GM12878 (cell line): ENCODE measurements around the gene FKBP8. TPM values are rescaled to one million over a fixed set of nuclear protein-coding genes. Genes with fewer than 3 reads are reported as not detected.

Experiments used
- ATAC-seq: fragments of 200-7000 bp; cut with Tn5 transposase; 3 replicates; pipeline ENCODE4 v1.9.1; 2020; ENCODE audit warnings: mild to moderate bottlenecking, moderate library complexity
- BruUV-seq: library from RNA; stranded (reverse); fragments of 400-500 nt; replicated peaks from 2 replicates; lab custom pipeline; 2021; lab: Mats Ljungman, UMichigan
- CTCF ChIA-PET: fragments of 300-600 bp; sonication (Branson Sonifier 250); formaldehyde crosslinking; extraction: SDS; loops from one replicate; lab custom pipeline; 2021; ENCODE audit warnings: inconsistent platforms; lab: Yijun Ruan, JAX
- POLR2A ChIA-PET: fragments of 350-600 bp; formaldehyde crosslinking; extraction: SDS; loops from one replicate; lab custom pipeline; 2021; ENCODE audit warnings: inconsistent platforms; lab: Charles Lee
- RAD21 ChIA-PET: fragments of 300-600 bp; sonication (Branson Sonifier 250); formaldehyde crosslinking; loops from one replicate; lab custom pipeline; 2023; ENCODE audit warnings: antibody characterized with exemption; ENCODE audit not compliant: unreplicated experiment; lab: Charles Lee
- SMC1A ChIA-PET: fragments of 300-600 bp; sonication (Branson Sonifier 250); formaldehyde crosslinking; loops from one replicate; lab custom pipeline; 2023; ENCODE audit not compliant: unreplicated experiment, uncharacterized antibody; lab: Charles Lee
- DNase-seq: peaks from one replicate; pipeline ENCODE4 v3.0.0-alpha.2; 2011; ENCODE audit warnings: low read depth, low spot score
- FAIRE-seq: peaks from 3 replicates; lab custom pipeline; 2011; peaks lifted over from hg19 to GRCh38; lab: Jason Lieb, UNC
- H2AFZ ChIP-seq: 2 replicates; pipeline ENCODE4 v1.6.0; 2011; ENCODE audit warnings: low read depth, low read length, control low read depth; ENCODE audit not compliant: control insufficient read depth
- H3K27ac ChIP-seq: 2 replicates; pipeline ENCODE4 v1.5.1; 2011; ENCODE audit warnings: control low read depth; ENCODE audit not compliant: control insufficient read depth, insufficient read depth
- H3K27me3 ChIP-seq, 2 experiments: replicated peaks in 1 of 2; 2 replicates each; pipeline versions ENCODE4 v1.6.0 to v1.6.1; 2011; ENCODE audit warnings: low read length in 1 of 2; ENCODE audit not compliant: control insufficient read depth in 2 of 2, insufficient read depth in 2 of 2
- H3K36me3 ChIP-seq, 2 experiments: 2 replicates each; pipeline ENCODE4 v1.5.1; 2011; ENCODE audit warnings: low read length in 1 of 2; ENCODE audit not compliant: control insufficient read depth in 2 of 2, insufficient read depth in 2 of 2
- H3K4me1 ChIP-seq: 2 replicates; pipeline ENCODE4 v1.6.1; 2011; ENCODE audit warnings: mild to moderate bottlenecking, low read length, moderate library complexity, mixed read lengths; ENCODE audit not compliant: control insufficient read depth, insufficient read depth
- H3K4me2 ChIP-seq: 2 replicates; pipeline ENCODE4 v1.6.0; 2011; ENCODE audit warnings: control low read depth; ENCODE audit not compliant: control insufficient read depth, insufficient read depth
- H3K4me3 ChIP-seq: fragments of 200-600 bp; sonication (generic); 2 replicates; pipeline ENCODE4 v1.5.1; 2016
- H3K79me2 ChIP-seq: 2 replicates; pipeline ENCODE4 v1.6.0; 2011; ENCODE audit warnings: low read length; ENCODE audit not compliant: control insufficient read depth, insufficient read depth
- H3K9ac ChIP-seq: 2 replicates; pipeline ENCODE4 v1.8.0; 2011; ENCODE audit warnings: low read length, control low read depth, mixed read lengths; ENCODE audit not compliant: control insufficient read depth, insufficient read depth
- H3K9me3 ChIP-seq: replicated peaks from 3 replicates; pipeline ENCODE4 v1.5.1; 2011; ENCODE audit warnings: mild to moderate bottlenecking, low read length; ENCODE audit not compliant: control insufficient read depth, insufficient read depth
- H4K20me1 ChIP-seq: 2 replicates; pipeline ENCODE4 v1.6.0; 2011; ENCODE audit not compliant: control insufficient read depth, insufficient read depth
- ATF7 ChIP-seq: fragments of 450-650 bp; IDR thresholded peaks from 2 replicates; pipeline ENCODE4 v1.6.1; 2016; ENCODE audit warnings: low read depth, mild to moderate bottlenecking
- BMI1 ChIP-seq: fragments of 450-650 bp; IDR thresholded peaks from 2 replicates; pipeline ENCODE4 v1.6.1; 2016; ENCODE audit warnings: mild to moderate bottlenecking, moderate library complexity, borderline replicate concordance
- DPF2 ChIP-seq: fragments of 450-650 bp; IDR thresholded peaks from 2 replicates; pipeline ENCODE4 v1.6.1; 2017; ENCODE audit warnings: mild to moderate bottlenecking
- ETV6 ChIP-seq, 2 experiments: fragments of 450-650 bp in 1 of 2; IDR thresholded peaks in 1 of 2; conservative IDR thresholded peaks in 1 of 2; 2 replicates each; pipeline ENCODE4 v1.6.1; 2014; ENCODE audit warnings: antibody characterized with exemption in 1 of 2, borderline replicate concordance in 1 of 2, low read depth in 1 of 2, mild to moderate bottlenecking in 1 of 2, moderate library complexity in 1 of 2
- MYC ChIP-seq: IDR thresholded peaks from 2 replicates; pipeline ENCODE4 v1.6.1; 2011; ENCODE audit warnings: mild to moderate bottlenecking, low read length, moderate library complexity, inconsistent platforms; ENCODE audit not compliant: insufficient read depth, insufficient replicate concordance, insufficient read length, severe bottlenecking
- PAX8 ChIP-seq: fragments of 450-650 bp; IDR thresholded peaks from 2 replicates; pipeline ENCODE4 v1.6.1; 2017; ENCODE audit warnings: mild to moderate bottlenecking, moderate library complexity
- SMAD1 ChIP-seq: fragments of 450-650 bp; IDR thresholded peaks from 2 replicates; pipeline ENCODE4 v1.6.1; 2018; ENCODE audit warnings: mild to moderate bottlenecking, low read depth; ENCODE audit not compliant: partially characterized antibody
- ZBTB33 ChIP-seq: fragments of 450-650 bp; IDR thresholded peaks from 2 replicates; pipeline ENCODE4 v1.6.1; 2017; ENCODE audit warnings: mild to moderate bottlenecking
- WGBS: methylation state at CpG from one replicate; pipeline ENCODE4 v1.1.6; 2016; ENCODE audit warnings: low lambda C conversion rate; ENCODE audit not compliant: insufficient replicate concordance, insufficient coverage; ENCODE audit errors: missing lambda C conversion rate; 5-methylcytosine and 5-hydroxymethylcytosine counted together
- in situ Hi-C: fragments of 300-500 bp; cut with MboI; formaldehyde crosslinking; loops from 9 replicates; pipeline ENCODE4 v1.14.3; 2018; ENCODE audit warnings: mixed read lengths
- intact Hi-C: fragments of 100-400 bp; cut with micrococcal nuclease; formaldehyde crosslinking; loops from one replicate; pipeline ENCODE4 v1.14.2; 2022; ENCODE audit not compliant: unreplicated experiment
- polyA plus RNA-seq, 11 experiments: library from polyadenylated mRNA; depleted of rRNA in 4 of 11; unstranded in 6 of 11; stranded (reverse) in 5 of 11; fragments of >200 nt; fragmentation: Nextera tagmentation in 4 of 11; fragmentation: Illumina TruSeq in 1 of 11; extraction: Ambion mirVana in 4 of 11; extraction: Trizol in 1 of 11; gene quantifications; 1 replicate in 1 of 11; 2 replicates in 10 of 11; pipeline versions ENCODE4 v1.2.1 to v1.2.3, GENCODE V29; 2011 to 2016; ENCODE audit warnings: inconsistent platforms in 2 of 11, missing spikeins in 2 of 11, low read depth in 1 of 11
- total RNA-seq, 4 experiments: library from RNA; depleted of rRNA in 3 of 4; stranded (reverse); fragments of >200 nt in 3 of 4; fragmentation: Illumina TruSeq in 1 of 4; extraction: Trizol in 1 of 4; gene quantifications; 2 replicates each; pipeline versions ENCODE4 v1.2.1 to v1.2.3, GENCODE V29; 2013 to 2021

FKBP8 gene
- total and polyA plus RNA-seq, 10 of the 15 experiments (the other 5 are each of a cell fraction or from before 2014, with no cell fraction given) = 0.13 to 205 (median 95.4) TPM

GRCh38 chr19:18487576-18488402 lies 55.6 kb downstream of the FKBP8 start:
- Histone ChIP-seq H3K4me1 (no peaks in the 10 kb centered on the region; the same call in 1 of the 2 replicates), H3K36me3 (peaks cover 0 to 3% of the 10 kb centered on the region in 2 experiments; a peak in 2 of 4 replicates), H2AFZ (no peak overlapping the region), H3K4me3 (no peak overlapping the region), H3K27ac (no peak overlapping the region), H3K4me2 (no peak overlapping the region), H3K9me3 (no peaks in the 10 kb centered on the region), H3K9ac (no peak overlapping the region), H3K79me2 (peaks cover 28% of the 10 kb centered on the region), H3K27me3 (no peaks in the 10 kb centered on the region), H4K20me1 (peaks cover 2% of the 10 kb centered on the region)
- ChIA-PET SMC1A (no interaction called here), CTCF (interaction anchor here (0.7 to 1.2 kb wide), 3 partner anchors 32 to 359 kb away, joined by 3 read pairs; partner anchors contain the start of gene UBA52), RAD21 (no interaction called here), POLR2A (no interaction called here)
- no peak for DNase-seq
- no peak for TF ChIP-seq ATF7
- no peak for TF ChIP-seq ZBTB33
- TF ChIP-seq MYC = no peak
- TF ChIP-seq SMAD1 = no peak
- no peak for TF ChIP-seq BMI1
- TF ChIP-seq ETV6 (conservative IDR thresholded peaks at IDR 0.05 in 1 of 2, IDR thresholded peaks at IDR 0.05 in 1 of 2; ENCODE audit: borderline replicate concordance in 1 of 2, low read depth in 1 of 2) = no peak
- no peak for TF ChIP-seq DPF2
- TF ChIP-seq PAX8 = no peak
- ATAC-seq = no peak
- in situ Hi-C loops = no loop called here
- WGBS = 88% methylated on average over 16 of the region's 17 CpGs
- intact Hi-C loops = no loop called here
- BruUV-seq = no TSS peak
- no peak for FAIRE-seq
